A549 (cell line): ENCODE measurements around the gene CSTPP1. TPM values are rescaled to one million over a fixed set of nuclear protein-coding genes. Genes with fewer than 3 reads are reported as not detected.
A peak's percentile ranks its signal among the peaks of the same experiment; 100 is the strongest.

Experiments
- ATAC-seq, 2 experiments: fragments of 200-7000 bp in 1 of 2; fragments of >200 bp in 1 of 2; cut with Nextera tagmentation in 1 of 2; cut with Tn5 transposase in 1 of 2; 3 replicates each; pipeline versions ENCODE4 v1.8.0 to v1.9.1; 2018 to 2020; ENCODE audit warnings: mild to moderate bottlenecking in 1 of 2, moderate library complexity in 1 of 2
- CTCF ChIA-PET: fragments of 300-600 bp; sonication (Branson Sonifier 250); formaldehyde crosslinking; extraction: SDS; loops from one replicate; lab custom pipeline; 2021; ENCODE audit warnings: antibody characterized with exemption, inconsistent platforms; lab: Yijun Ruan, JAX
- POLR2A ChIA-PET: fragments of 350-600 bp; formaldehyde crosslinking; extraction: SDS; loops from one replicate; lab custom pipeline; 2021; ENCODE audit warnings: antibody characterized with exemption, inconsistent platforms; lab: Yijun Ruan, JAX
- DNase-seq, 2 experiments: peaks; one replicate each; pipeline versions ENCODE4 v3.0.0 to v3.0.0-alpha.2; 2011 to 2016; ENCODE audit warnings: low read depth in 1 of 2, low spot score in 1 of 2
- FAIRE-seq: peaks from 2 replicates; lab custom pipeline; 2011; peaks lifted over from hg19 to GRCh38; lab: Jason Lieb, UNC
- H3K27ac ChIP-seq, 2 experiments: fragments of >200 bp; sonication (Bioruptor Twin); formaldehyde crosslinking; 3 replicates each; pipeline ENCODE4 v1.5.1; 2016 to 2017
- H3K4me1 ChIP-seq: fragments of >200 bp; sonication (Bioruptor Twin); formaldehyde crosslinking; 3 replicates; pipeline ENCODE4 v1.6.1; 2016
- H3K4me2 ChIP-seq: fragments of >200 bp; sonication (Bioruptor Twin); formaldehyde crosslinking; 3 replicates; pipeline ENCODE4 v1.6.1; 2016
- H3K4me3 ChIP-seq: fragments of >200 bp; sonication (Bioruptor Twin); formaldehyde crosslinking; 3 replicates; pipeline ENCODE4 v1.5.1; 2016
- H3K9me3 ChIP-seq: fragments of >200 bp; sonication (Bioruptor Twin); formaldehyde crosslinking; 3 replicates; pipeline ENCODE4 v1.6.1; 2016
- BCL3 ChIP-seq: fragments of >200 bp; sonication (Bioruptor Twin); formaldehyde crosslinking; IDR thresholded peaks from 3 replicates; pipeline ENCODE4 v1.6.1; 2016
- BHLHE40 ChIP-seq: IDR thresholded peaks from 2 replicates; pipeline ENCODE4 v1.6.1; 2012; ENCODE audit warnings: low read depth, low read length, inconsistent platforms
- CHD2 ChIP-seq: fragments of 150-350 bp; IDR thresholded peaks from 2 replicates; pipeline ENCODE4 v1.6.1; 2014; ENCODE audit warnings: low read length; ENCODE audit not compliant: partially characterized antibody
- E2F6 ChIP-seq: IDR thresholded peaks from 2 replicates; pipeline ENCODE4 v1.6.1; 2012; ENCODE audit warnings: low read depth, borderline replicate concordance
- ESRRA ChIP-seq: fragments of 150-350 bp; IDR thresholded peaks from 2 replicates; pipeline ENCODE4 v1.6.1; 2014; ENCODE audit warnings: mild to moderate bottlenecking, low read length, borderline replicate concordance
- HOXB5 ChIP-seq: fragments of 250-450 bp; sonication (Bioruptor Pico); IDR thresholded peaks from 2 replicates; pipeline ENCODE4 v1.5.0; 2020; ENCODE audit warnings: mild to moderate bottlenecking, moderate library complexity
- JUN ChIP-seq, 2 experiments: fragments of >200 bp; sonication (Bioruptor Twin); formaldehyde crosslinking; IDR thresholded peaks; 2 replicates in 1 of 2; 3 replicates in 1 of 2; pipeline ENCODE4 v1.6.1; 2016 to 2017
- MAFK ChIP-seq: fragments of 450-650 bp; IDR thresholded peaks from 2 replicates; pipeline ENCODE4 v1.6.1; 2014; ENCODE audit not compliant: partially characterized antibody
- MAX ChIP-seq: IDR thresholded peaks from 2 replicates; pipeline ENCODE4 v1.6.1; 2012
- MAZ ChIP-seq: fragments of 150-350 bp; IDR thresholded peaks from 2 replicates; pipeline ENCODE4 v1.6.1; 2014; ENCODE audit warnings: antibody characterized with exemption, low read depth, low read length, borderline replicate concordance
- PHF8 ChIP-seq: fragments of 200-600 bp; sonication (generic); IDR thresholded peaks from 2 replicates; pipeline ENCODE4 v1.6.1; 2016; ENCODE audit warnings: low read depth, mild to moderate bottlenecking, antibody characterized with exemption, moderate library complexity, borderline replicate concordance
- RAD21 ChIP-seq, 2 experiments: fragments of >200 bp in 1 of 2; sonication (Bioruptor Twin) in 1 of 2; formaldehyde crosslinking in 1 of 2; IDR thresholded peaks in 1 of 2; conservative IDR thresholded peaks in 1 of 2; 2 replicates in 1 of 2; 3 replicates in 1 of 2; pipeline ENCODE4 v1.6.1; 2012 to 2018; ENCODE audit warnings: inconsistent platforms in 1 of 2
- RCOR1 ChIP-seq: fragments of 150-350 bp; IDR thresholded peaks from 2 replicates; pipeline ENCODE4 v1.6.1; 2014; ENCODE audit warnings: antibody characterized with exemption, low read length, low read depth
- REST ChIP-seq: fragments of 200-600 bp; sonication (generic); IDR thresholded peaks from 2 replicates; pipeline ENCODE4 v1.6.1; 2016; ENCODE audit warnings: antibody characterized with exemption, mild to moderate bottlenecking, moderate library complexity
- RFX5 ChIP-seq: fragments of 450-650 bp; IDR thresholded peaks from 2 replicates; pipeline ENCODE4 v1.7.1; 2014; ENCODE audit warnings: antibody characterized with exemption, mild to moderate bottlenecking, moderate library complexity
- SREBF2 ChIP-seq: fragments of 450-650 bp; IDR thresholded peaks from 2 replicates; pipeline ENCODE4 v1.6.1; 2014; ENCODE audit warnings: mild to moderate bottlenecking, moderate library complexity
- ZFP36 ChIP-seq: fragments of 450-650 bp; IDR thresholded peaks from 2 replicates; pipeline ENCODE4 v1.6.1; 2014; ENCODE audit warnings: borderline replicate concordance; ENCODE audit not compliant: partially characterized antibody
- WGBS: methylation state at CpG from one replicate; pipeline ENCODE4 v1.1.6; 2017; ENCODE audit errors: missing lambda C conversion rate; 5-methylcytosine and 5-hydroxymethylcytosine counted together
- polyA minus RNA-seq: library from RNA; depleted of rRNA, polyadenylated mRNA; stranded (reverse); fragments of >200 nt; gene quantifications from 2 replicates; pipeline ENCODE4 v1.2.3, GENCODE V29; 2011; rRNA and poly(A)+ RNA removed
- polyA plus RNA-seq, 4 experiments: library from polyadenylated mRNA; depleted of rRNA in 3 of 4; stranded (reverse); fragments of >200 nt; fragmentation: RNase III in 1 of 4; extraction: RNeasy Plus Mini Kit Qiagen cat#74134 plus additional on column Dnase treatment in 1 of 4; gene quantifications; 2 replicates in 3 of 4; 3 replicates in 1 of 4; pipeline ENCODE4 v1.2.3, GENCODE V29; 2011 to 2017

Gene CSTPP1
- 34.5 and 40.6 TPM in 2 replicates for polyA plus RNA-seq (2011; rRNA removed)
- 40.0 and 43.3 TPM in 2 replicates for polyA plus RNA-seq (2012; cell fraction: cytosol; rRNA removed)
- 42.4 and 44.8 TPM in 2 replicates for polyA plus RNA-seq (2012; cell fraction: nucleus; rRNA removed)
- polyA plus RNA-seq (2017; fragmentation: RNase III; extraction: RNeasy Plus Mini Kit Qiagen cat#74134 plus additional on column Dnase treatment), result 30.5 to 31.7 TPM (median 31.5 TPM) in 3 replicates
- 53.9 and 55.8 TPM in 2 replicates for polyA minus RNA-seq

GRCh38 chr11:46936138-46937110, at the start of gene CSTPP1:
Gene CSTPP1, plus strand, starts transcription at chr11:46936761. Its CDS starts 45 bp downstream, at chr11:46936806.
- ATAC-seq (peak; percentile 99 to 100), DNase-seq (peak; percentile 95 to 99), FAIRE-seq (peak; percentile 46)
- H3K4me2 ChIP-seq, result peak within 1 kb of the TSS; percentile 85
- H3K9me3 ChIP-seq, result no peaks in the 10 kb centered on the region
- WGBS, result 16% methylated on average over 34 of the region's 41 CpGs
- ChIA-PET POLR2A (interaction anchor here (0.7 to 1.5 kb wide), 10 partner anchors 11 to 438 kb away, joined by 3 to 14 read pairs (median 6); partner anchors contain the start of genes ACP2 and LRP4), CTCF (interaction anchor here (0.5 to 2.3 kb wide), 10 partner anchors 9 to 217 kb away, joined by 3 to 7 read pairs (median 4); no protein-coding TSS in a partner anchor)
- peak within 1 kb of the TSS; percentile 73 for H3K4me3 ChIP-seq
- H3K27ac ChIP-seq, result peak within 1 kb of the TSS; percentile 80 to 87
- TF ChIP-seq SREBF2, result no peak
- TF ChIP-seq JUN (IDR thresholded peaks at IDR 0.05), result peak in 1 of 2 experiments; percentile 52; a peak in 1 of 5 replicates
- TF ChIP-seq RCOR1, result 0 out of 2 replicates have a peak, but pooled peaks have one; percentile 3
- no peak for TF ChIP-seq ZFP36
- 0 out of 2 replicates have a peak, but pooled peaks have one; percentile 47 for TF ChIP-seq HOXB5
- peak; percentile 77; the same call in 1 of the 2 replicates for TF ChIP-seq E2F6
- TF ChIP-seq ESRRA, result 0 out of 2 replicates have a peak, but pooled peaks have one; percentile 11
- peak; percentile 91 for TF ChIP-seq MAFK
- TF ChIP-seq REST, result no peak
- TF ChIP-seq BCL3, result 0 out of 3 replicates have a peak, but pooled peaks have one; percentile 22
- peak; percentile 48 for TF ChIP-seq CHD2
- TF ChIP-seq MAX, result peak; percentile 84
- peak; percentile 63; the same call in 1 of the 2 replicates for TF ChIP-seq MAZ
- TF ChIP-seq PHF8, result peak; percentile 83
- TF ChIP-seq RFX5, result peak; percentile 72; the same call in 1 of the 2 replicates
- no peak for TF ChIP-seq BHLHE40
- peak; percentile 7 to 14; a peak in 1 of 5 replicates for TF ChIP-seq RAD21 (conservative IDR thresholded peaks at IDR 0.05 in 1 of 2, IDR thresholded peaks at IDR 0.05 in 1 of 2)
- H3K4me1 ChIP-seq, result peaks cover 10% of the 10 kb centered on the region; the same call in 2 of the 3 replicates
